HepG2 (cell line): ENCODE measurements around the gene SDC1. TPM values are rescaled to one million over a fixed set of nuclear protein-coding genes. Genes with fewer than 3 reads are reported as not detected.
A peak's percentile ranks its signal among the peaks of the same experiment; 100 is the strongest.

Experiments used
- FOXP1 ChIP-seq, 2 experiments: fragments of 450-650 bp in 1 of 2; IDR thresholded peaks; 2 replicates each; pipeline ENCODE4 v1.6.1; 2017 to 2018; ENCODE audit warnings: antibody characterized with exemption in 1 of 2
- GTF2F1 ChIP-seq: fragments of 150-350 bp; IDR thresholded peaks from 2 replicates; pipeline ENCODE4 v1.6.1; 2014; ENCODE audit warnings: low read length
- HNRNPUL1 ChIP-seq: fragments of 200-400 bp; formaldehyde crosslinking; IDR thresholded peaks from 2 replicates; pipeline ENCODE4 v1.6.1; 2017; ENCODE audit warnings: low read depth, mild to moderate bottlenecking, low read length, moderate library complexity
- MED8 ChIP-seq: sonication (generic); formaldehyde crosslinking; IDR thresholded peaks from 2 replicates; pipeline ENCODE4 v1.8.1; 2023; ENCODE audit warnings: mild to moderate bottlenecking, missing genetic modification reagents; ENCODE audit not compliant: insufficient replicate concordance
- RFX5 ChIP-seq: IDR thresholded peaks from 2 replicates; pipeline ENCODE4 v1.6.1; 2011; ENCODE audit warnings: low read depth, low read length, improper control_type of control experiment
- RXRA ChIP-seq: sonication (generic); formaldehyde crosslinking; IDR thresholded peaks from 2 replicates; pipeline ENCODE4 v1.5.1; 2020; ENCODE audit warnings: missing genetic modification reagents
- SP140L ChIP-seq: sonication (generic); formaldehyde crosslinking; IDR thresholded peaks from 2 replicates; pipeline ENCODE4 v1.4.0; 2020; ENCODE audit warnings: missing genetic modification reagents, borderline replicate concordance
- TCF7L2 ChIP-seq: IDR thresholded peaks from 2 replicates; pipeline ENCODE4 v1.6.1; 2011; ENCODE audit warnings: mild to moderate bottlenecking, low read depth, low read length, moderate library complexity
- ZBTB1 ChIP-seq: sonication (generic); formaldehyde crosslinking; IDR thresholded peaks from 2 replicates; pipeline ENCODE4 v1.4.0; 2020; ENCODE audit warnings: missing genetic modification reagents, borderline replicate concordance
- ZNF720 ChIP-seq: sonication (generic); formaldehyde crosslinking; IDR thresholded peaks from 2 replicates; pipeline ENCODE4 v1.4.0; 2020; ENCODE audit warnings: missing genetic modification reagents
- polyA plus RNA-seq, 8 experiments: library from polyadenylated mRNA; depleted of rRNA in 3 of 8; stranded (reverse) in 7 of 8; unstranded in 1 of 8; fragments of >200 nt; fragmentation: Illumina TruSeq in 4 of 8; extraction: Trizol in 4 of 8; gene quantifications; 2 replicates each; pipeline versions ENCODE4 v1.2.1 to v1.2.3, GENCODE V29; 2011 to 2016; ENCODE audit warnings: low read depth in 4 of 8, missing spikeins in 1 of 8, mixed read lengths in 1 of 8; ENCODE audit not compliant: insufficient read depth in 1 of 8
- total RNA-seq, 5 experiments: library from RNA; depleted of rRNA; stranded (reverse); fragments of >200 nt; fragmentation: Illumina TruSeq; extraction: Trizol; gene quantifications; 2 replicates each; pipeline ENCODE4 v1.2.3, GENCODE V29; 2016; ENCODE audit warnings: low read depth in 1 of 5
- TF ChIP-seq, protein P1 (sequence below), 2 experiments: fragments of 450-650 bp in 1 of 2; sonication (generic) in 1 of 2; formaldehyde crosslinking in 1 of 2; IDR thresholded peaks; 2 replicates each; pipeline versions ENCODE4 v1.6.1 to v1.8.0; 2016 to 2022; ENCODE audit warnings: antibody characterized with exemption in 1 of 2, mild to moderate bottlenecking in 1 of 2, missing genetic modification reagents in 1 of 2
- TF ChIP-seq, protein P2 (sequence below): sonication (generic); formaldehyde crosslinking; IDR thresholded peaks from 2 replicates; pipeline ENCODE4 v1.8.1; 2023; ENCODE audit warnings: mild to moderate bottlenecking, moderate library complexity, missing genetic modification reagents
- TF ChIP-seq, protein P3 (sequence below): sonication (generic); formaldehyde crosslinking; IDR thresholded peaks from 2 replicates; pipeline ENCODE4 v1.8.0; 2022; ENCODE audit warnings: missing genetic modification reagents, mild to moderate bottlenecking, borderline replicate concordance
- TF ChIP-seq, protein P4 (sequence below): sonication (generic); formaldehyde crosslinking; conservative IDR thresholded peaks from 2 replicates; pipeline ENCODE4 v1.4.0; 2020; ENCODE audit warnings: missing genetic modification reagents
- TF ChIP-seq, protein P5 (sequence below): sonication (generic); formaldehyde crosslinking; IDR thresholded peaks from 2 replicates; pipeline ENCODE4 v1.5.0; 2020; ENCODE audit warnings: missing genetic modification reagents, mild to moderate bottlenecking, borderline replicate concordance

SDC1 gene
- total and polyA plus RNA-seq, 2 of the 13 experiments (the other 11 are each of a cell fraction or from before 2014, with no cell fraction given), result 108 to 119 TPM

DNA sequence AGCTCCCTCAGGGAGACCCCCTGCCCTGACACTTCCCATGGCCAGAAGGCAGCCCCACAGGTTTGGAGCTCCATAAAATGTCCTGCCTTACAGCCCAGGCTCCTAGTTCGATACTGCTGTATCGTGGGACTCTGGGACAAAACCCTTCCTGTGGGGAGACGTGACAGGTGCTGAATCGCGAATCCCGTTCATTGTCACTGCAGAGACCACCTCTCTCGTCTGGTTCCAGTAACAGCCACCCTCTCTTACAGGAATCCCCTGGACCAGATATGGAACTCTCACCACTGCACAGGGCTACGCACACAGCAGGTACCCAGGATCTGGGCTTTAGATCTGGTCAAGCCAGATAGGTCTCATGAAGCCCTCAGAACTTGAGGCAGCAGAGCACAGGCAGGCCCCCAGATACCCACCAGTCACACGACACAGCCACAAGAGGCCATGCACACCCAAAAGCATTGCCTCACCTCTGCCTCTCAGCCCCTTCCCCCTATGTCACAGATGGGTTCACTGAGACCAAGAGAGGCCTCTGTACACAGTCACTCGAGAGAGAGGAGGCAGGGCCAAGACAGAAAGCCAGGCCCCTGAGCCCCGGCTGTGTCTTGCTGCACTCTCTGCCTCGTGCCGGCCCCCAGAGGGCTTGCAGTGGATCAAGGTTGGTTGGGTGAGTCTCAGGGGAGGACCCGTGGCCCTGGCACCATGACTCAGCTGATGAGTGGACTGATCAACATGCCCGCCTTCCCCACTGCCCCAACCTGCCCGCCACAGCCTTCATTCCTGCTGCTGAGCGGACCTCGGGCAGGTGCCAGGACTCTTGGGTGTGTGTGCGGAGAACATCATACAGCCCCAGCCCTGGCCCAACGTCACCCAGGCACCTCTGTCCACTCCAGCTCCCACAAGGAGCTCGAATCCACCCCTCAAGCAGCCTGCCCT, 7.6 kb downstream of the SDC1 start (continued):
- TF ChIP-seq, protein P1, sequence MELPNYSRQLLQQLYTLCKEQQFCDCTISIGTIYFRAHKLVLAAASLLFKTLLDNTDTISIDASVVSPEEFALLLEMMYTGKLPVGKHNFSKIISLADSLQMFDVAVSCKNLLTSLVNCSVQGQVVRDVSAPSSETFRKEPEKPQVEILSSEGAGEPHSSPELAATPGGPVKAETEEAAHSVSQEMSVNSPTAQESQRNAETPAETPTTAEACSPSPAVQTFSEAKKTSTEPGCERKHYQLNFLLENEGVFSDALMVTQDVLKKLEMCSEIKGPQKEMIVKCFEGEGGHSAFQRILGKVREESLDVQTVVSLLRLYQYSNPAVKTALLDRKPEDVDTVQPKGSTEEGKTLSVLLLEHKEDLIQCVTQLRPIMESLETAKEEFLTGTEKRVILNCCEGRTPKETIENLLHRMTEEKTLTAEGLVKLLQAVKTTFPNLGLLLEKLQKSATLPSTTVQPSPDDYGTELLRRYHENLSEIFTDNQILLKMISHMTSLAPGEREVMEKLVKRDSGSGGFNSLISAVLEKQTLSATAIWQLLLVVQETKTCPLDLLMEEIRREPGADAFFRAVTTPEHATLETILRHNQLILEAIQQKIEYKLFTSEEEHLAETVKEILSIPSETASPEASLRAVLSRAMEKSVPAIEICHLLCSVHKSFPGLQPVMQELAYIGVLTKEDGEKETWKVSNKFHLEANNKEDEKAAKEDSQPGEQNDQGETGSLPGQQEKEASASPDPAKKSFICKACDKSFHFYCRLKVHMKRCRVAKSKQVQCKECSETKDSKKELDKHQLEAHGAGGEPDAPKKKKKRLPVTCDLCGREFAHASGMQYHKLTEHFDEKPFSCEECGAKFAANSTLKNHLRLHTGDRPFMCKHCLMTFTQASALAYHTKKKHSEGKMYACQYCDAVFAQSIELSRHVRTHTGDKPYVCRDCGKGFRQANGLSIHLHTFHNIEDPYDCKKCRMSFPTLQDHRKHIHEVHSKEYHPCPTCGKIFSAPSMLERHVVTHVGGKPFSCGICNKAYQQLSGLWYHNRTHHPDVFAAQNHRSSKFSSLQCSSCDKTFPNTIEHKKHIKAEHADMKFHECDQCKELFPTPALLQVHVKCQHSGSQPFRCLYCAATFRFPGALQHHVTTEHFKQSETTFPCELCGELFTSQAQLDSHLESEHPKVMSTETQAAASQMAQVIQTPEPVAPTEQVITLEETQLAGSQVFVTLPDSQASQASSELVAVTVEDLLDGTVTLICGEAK (IDR thresholded peaks at IDR 0.05), result no peak
- TF ChIP-seq, protein P1 (CRISPR knock-in tag; IDR thresholded peaks at IDR 0.05), result no peak
- TF ChIP-seq FOXP1 (IDR thresholded peaks at IDR 0.05) (no peak), FOXP1 (CRISPR knock-in tag; IDR thresholded peaks at IDR 0.05) (no peak), GTF2F1 (no peak), RXRA (CRISPR knock-in tag) (no peak), ZNF720 (CRISPR knock-in tag) (no peak), SP140L (CRISPR knock-in tag) (no peak), MED8 (CRISPR knock-in tag) (no peak), TCF7L2 (no peak), HNRNPUL1 (no peak), ZBTB1 (CRISPR knock-in tag) (no peak), RFX5 (no peak)
- TF ChIP-seq, protein P2, sequence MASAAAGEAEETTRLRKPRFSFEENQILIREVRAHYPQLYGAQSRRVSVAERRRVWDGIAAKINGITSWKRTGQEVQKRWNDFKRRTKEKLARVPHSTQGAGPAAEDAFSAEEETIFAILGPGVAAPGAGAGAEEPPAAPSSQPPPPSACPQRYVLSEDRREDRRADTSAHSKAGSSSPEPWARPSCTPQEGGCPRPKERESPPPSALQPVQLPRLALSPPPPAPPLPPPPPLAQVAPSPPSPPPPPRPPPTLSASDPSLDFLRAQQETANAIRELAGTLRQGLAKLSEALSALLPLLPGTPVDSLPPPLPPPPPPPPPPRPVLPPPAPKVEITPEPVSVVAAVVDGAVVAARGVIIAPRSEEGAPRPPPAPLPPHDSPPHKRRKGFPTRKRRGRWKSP (CRISPR knock-in tag), result no peak
- TF ChIP-seq, protein P3, sequence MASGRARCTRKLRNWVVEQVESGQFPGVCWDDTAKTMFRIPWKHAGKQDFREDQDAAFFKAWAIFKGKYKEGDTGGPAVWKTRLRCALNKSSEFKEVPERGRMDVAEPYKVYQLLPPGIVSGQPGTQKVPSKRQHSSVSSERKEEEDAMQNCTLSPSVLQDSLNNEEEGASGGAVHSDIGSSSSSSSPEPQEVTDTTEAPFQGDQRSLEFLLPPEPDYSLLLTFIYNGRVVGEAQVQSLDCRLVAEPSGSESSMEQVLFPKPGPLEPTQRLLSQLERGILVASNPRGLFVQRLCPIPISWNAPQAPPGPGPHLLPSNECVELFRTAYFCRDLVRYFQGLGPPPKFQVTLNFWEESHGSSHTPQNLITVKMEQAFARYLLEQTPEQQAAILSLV, result 0 out of 2 replicates have a peak, but pooled peaks have one; percentile 15
- TF ChIP-seq, protein P4, sequence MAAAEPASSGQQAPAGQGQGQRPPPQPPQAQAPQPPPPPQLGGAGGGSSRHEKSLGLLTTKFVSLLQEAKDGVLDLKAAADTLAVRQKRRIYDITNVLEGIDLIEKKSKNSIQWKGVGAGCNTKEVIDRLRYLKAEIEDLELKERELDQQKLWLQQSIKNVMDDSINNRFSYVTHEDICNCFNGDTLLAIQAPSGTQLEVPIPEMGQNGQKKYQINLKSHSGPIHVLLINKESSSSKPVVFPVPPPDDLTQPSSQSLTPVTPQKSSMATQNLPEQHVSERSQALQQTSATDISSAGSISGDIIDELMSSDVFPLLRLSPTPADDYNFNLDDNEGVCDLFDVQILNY (CRISPR knock-in tag), result no peak
- TF ChIP-seq, protein P5, sequence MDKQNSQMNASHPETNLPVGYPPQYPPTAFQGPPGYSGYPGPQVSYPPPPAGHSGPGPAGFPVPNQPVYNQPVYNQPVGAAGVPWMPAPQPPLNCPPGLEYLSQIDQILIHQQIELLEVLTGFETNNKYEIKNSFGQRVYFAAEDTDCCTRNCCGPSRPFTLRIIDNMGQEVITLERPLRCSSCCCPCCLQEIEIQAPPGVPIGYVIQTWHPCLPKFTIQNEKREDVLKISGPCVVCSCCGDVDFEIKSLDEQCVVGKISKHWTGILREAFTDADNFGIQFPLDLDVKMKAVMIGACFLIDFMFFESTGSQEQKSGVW (CRISPR knock-in tag), result no peak
